CD4-positive, alpha-beta T cell treated with Interferon gamma for 1 hour (primary cell): ENCODE results near the gene MPST.
A peak's percentile ranks its signal among the peaks of the same experiment; 100 is the strongest.

ENCODE experiments used
- DNase-seq: peaks from one replicate; pipeline ENCODE4 v3.0.0-alpha.2; 2020

MPST gene

GRCh38 chr22:37024339-37025157 lies 5.0 kb downstream of the MPST start:
- DNase-seq = no peak

- no peak for DNase-seq
Observed at GRCh38 chr22:37025500-37026070, 6.0 kb downstream of the MPST start.

DNA sequence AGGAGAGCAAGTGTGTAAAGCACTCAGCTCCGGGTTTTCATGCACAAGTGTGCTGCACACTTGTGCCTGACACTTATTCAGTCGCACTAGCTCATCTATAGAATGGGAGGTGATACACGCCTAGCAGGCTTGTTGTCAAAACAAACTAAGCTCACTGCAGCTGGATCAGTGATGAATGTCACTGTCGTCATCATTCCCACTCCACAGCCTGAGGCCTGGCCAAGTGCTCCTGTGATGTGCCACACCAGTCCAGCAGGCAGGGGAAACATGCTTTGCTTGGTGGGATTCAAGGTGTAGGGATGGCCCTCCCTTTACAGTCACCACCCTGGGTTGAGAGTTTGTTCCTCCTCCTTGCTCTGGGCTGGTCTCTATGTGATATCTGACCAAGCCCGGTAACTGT lies 6.8 kb downstream of the MPST start:
- no peak for DNase-seq

DNA sequence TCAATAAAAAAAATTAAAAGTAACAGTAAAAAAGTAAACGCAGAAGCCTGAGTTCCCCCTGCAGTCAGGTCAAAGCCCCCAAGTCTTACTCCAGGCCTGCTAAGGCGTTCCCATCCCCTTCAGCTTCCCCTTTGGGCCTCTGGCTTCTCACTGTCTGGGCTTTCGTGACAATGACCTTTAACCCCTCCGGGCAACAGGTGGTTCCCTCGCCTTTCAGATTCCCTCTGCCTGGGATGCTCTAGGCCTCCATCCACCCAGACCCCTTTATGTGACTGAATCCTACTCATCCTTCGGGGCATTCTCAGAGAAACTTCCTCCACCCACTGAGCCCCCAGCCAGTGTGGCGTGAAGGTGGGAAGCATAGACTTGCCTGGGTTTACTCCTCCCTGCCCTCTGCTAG lies 8.0 kb downstream of the MPST start:
- no peak for DNase-seq

GRCh38 chr22:37028692-37029674 lies 9.4 kb downstream of the MPST start:
- no peak for DNase-seq

DNA sequence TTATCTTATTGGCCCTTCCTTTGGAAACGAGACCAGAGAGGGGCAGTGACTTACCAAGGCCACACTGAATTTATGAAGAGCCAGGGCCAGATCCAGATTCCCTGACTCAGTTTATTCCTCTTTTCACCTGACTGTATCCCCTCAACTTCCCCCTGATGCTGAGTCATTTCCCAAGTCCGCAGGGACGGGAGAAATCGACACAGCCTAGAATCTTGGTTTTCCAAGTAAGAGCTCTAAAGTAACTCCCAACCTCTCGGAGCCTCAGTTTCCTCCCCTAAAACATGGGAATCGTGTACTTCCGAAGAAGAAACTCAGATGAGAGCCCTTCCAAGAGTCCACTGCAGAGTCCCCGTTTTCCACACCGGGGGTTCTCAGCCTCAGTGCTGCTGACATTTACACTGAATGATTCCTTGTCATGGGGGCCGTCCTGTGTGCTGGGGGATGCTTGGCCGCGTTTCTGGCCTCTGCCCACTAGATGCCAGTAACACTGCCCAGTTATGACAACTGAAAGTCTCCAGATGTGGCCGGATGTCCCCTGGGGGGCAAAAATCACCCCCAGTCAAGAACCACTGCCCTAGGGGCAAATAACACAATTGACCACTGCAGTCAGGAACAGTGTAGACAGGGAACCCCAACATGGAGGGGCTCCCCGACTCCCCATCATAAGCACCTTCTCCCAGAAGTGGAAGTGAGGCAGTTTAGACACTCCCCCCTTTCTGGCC lies 11.2 kb downstream of the MPST start:
- DNase-seq = no peak

GRCh38 chr22:37032134-37032534 lies 12.6 kb downstream of the MPST start:
- DNase-seq = no peak

- DNase-seq = no peak
Observed at GRCh38 chr22:37032535-37033460, 13.3 kb downstream of the MPST start.

- no peak for DNase-seq
Observed at GRCh38 chr22:37033605-37034430, 14.3 kb downstream of the MPST start.

DNA sequence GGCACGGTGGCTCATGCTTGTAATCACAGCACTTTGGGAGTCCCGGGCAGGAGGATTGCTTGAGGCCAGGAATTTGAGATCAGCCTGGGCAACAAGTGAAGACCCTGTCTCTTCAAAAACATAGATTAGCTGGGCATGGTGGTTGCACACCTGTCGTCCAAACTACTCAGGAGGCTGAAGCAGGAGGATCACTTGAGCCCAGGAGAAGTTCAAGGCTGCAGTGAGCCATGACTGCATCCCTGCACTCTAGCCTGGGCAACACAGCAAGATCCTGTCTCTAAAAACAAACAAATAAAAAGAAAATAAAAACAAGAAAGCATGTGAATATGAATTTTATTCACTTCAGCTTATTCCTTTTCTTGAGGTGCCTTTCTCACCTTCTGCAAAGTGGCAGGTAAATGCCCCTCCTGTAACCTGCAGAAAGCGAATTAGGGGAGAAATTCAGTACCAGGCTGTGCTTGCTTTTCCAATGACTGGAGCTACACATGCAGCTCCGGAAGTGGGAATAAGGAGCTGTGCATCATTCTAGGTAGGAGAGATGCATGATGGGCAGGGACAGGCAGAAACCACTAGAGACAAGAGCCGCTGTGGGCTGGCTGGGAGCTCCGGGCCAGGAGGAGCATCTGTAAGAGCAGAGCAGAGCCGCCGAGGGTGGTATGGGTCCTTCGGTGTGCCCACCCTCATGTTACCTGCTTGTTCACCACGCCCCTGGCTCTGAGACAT lies 17.3 kb downstream of the MPST start:
- no peak for DNase-seq

DNA sequence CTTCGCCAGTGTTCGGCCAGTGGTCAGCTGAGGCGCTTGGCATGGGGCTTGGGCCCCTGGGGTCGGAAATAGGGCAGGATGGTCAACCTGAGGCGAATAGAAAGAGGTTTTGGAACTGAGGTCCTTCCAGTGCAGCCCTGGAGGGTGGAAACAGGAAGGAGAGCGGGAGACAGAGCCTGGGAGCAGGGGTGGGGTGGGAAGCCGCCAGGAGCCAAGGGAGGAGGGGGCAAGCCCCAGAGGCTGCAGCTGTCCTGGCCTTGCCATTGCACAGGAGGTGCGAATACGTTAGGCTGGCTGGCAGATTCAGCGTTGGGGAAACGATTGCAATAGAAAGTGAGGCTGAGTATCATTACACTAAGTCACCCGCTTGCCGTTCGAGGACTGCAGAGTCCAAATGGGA lies 18.1 kb downstream of the MPST start:
- no peak for DNase-seq

- DNase-seq = no peak
Observed at GRCh38 chr22:37039466-37039865, 19.9 kb downstream of the MPST start.

- DNase-seq = no peak
Observed at GRCh38 chr22:37043209-37043827, 23.8 kb downstream of the MPST start.

DNA sequence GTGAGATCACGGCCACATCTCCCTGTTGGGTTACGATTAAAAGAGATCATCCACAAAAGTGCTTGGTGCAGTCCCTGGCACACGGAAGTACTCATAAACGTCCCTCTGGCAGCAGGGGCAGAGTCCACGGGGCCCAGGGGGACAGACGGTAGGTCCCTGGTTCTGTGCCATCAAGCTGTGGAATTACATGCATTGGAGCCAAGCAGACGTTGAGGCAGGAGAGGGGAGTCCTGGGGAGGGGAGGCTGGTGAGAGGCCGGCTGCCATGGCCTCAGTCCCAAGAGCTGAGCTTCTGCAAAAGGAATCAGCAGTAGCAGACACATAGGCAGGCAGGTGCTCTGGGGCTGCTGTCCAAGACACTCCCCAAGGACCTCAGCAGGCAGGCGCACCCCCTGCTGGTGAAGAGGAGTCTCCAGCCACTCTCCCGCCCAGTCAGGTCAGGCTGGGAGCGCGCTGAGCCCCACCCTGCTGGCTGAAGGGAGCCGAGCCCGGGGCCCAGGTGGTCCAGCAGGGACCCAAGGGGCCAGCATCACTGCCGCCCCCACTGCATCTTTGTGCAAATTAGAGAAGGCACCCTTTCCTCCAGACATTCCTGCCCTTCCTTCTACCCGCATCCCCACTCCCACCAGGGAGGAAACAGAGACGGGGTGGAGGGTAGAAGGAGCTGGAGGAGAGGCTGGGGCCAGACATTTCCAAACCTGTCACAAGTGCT lies 24.4 kb downstream of the MPST start:
- peak; percentile 36 for DNase-seq

- no peak for DNase-seq
Observed at GRCh38 chr22:37044634-37045625, 25.4 kb downstream of the MPST start.

DNA sequence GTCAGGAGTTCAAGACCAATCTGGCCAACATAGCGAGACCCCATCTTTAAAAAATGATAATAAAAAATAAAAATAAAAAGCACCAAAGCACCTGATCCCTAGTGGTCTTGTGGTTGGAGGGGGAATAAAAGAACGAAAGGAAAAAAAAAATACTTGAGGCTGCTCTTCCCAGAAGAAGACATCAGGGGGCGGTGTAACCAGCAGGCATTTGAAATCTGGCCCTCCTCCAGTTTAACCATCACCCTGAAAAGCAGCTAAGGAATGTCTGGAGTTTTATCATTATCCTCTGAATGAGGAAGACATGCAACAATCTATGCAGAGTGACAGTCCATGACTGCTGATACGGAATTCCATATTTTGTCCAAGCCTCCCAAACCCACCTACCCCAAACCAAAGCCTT lies 26.4 kb downstream of the MPST start:
- DNase-seq = no peak

DNA sequence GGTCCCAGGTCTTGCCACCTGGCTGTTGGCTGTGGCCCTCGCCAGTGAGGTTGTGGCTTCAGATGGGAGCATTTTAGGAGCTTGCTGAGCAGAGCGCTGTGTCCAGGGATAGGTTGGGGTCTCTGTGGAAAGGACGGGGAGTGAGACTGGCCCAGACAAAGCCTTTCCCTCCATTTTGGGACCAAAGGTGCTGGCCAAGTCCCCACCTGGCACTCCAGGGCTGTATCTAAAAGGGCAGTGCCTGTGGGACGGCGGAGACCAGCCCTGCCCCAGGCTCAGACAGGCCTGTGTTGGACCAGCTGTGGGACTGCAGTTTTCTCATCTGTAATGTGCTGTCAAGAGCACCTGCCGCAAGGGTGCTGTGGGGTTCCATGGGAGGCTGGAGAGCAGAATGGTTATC lies 27.0 kb downstream of the MPST start:
- no peak for DNase-seq

DNA sequence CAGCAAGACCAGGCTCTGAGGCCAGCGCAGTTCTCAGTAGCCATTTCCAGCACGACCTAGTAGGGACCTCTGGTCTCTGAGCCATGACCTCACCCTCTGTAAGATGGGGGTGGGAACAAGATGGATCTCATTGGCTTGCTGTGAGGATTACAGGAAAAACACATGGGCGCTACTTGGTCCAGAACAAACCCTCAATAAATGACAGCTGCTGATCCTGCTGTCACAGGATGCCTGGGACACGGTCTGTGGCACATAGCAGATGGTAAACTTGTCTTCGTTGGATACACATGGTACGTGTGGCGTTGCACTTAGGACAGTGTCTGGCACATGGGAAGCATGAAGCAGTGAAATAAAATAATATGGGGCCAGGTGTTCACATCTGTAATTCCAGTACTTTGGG lies 27.5 kb downstream of the MPST start:
- DNase-seq = no peak
